HepG2 (cell line): Measurements from ENCODE around the gene NTMT1. TPM values are rescaled to one million over a fixed set of nuclear protein-coding genes. Genes with fewer than 3 reads are reported as not detected.

Experiments used
- AGO2 ChIP-seq: fragments of 200-400 bp; formaldehyde crosslinking; optimal IDR thresholded peaks from 2 replicates; pipeline ENCODE3; 2017; ENCODE audit warnings: mild to moderate bottlenecking, low read depth, low read length, moderate library complexity
- BORCS8-MEF2B ChIP-seq: sonication (generic); formaldehyde crosslinking; IDR thresholded peaks from 2 replicates; pipeline ENCODE4 v1.8.0; 2022; ENCODE audit warnings: mild to moderate bottlenecking, missing genetic modification reagents
- HOXA5 ChIP-seq: sonication (generic); formaldehyde crosslinking; IDR thresholded peaks from 2 replicates; pipeline ENCODE4 v1.4.0; 2020; ENCODE audit warnings: missing genetic modification reagents
- ISX ChIP-seq: sonication (generic); formaldehyde crosslinking; conservative IDR thresholded peaks from 2 replicates; pipeline ENCODE4 v1.5.0; 2020; ENCODE audit warnings: missing genetic modification reagents
- NCOA5 ChIP-seq: sonication (generic); formaldehyde crosslinking; IDR thresholded peaks from 2 replicates; pipeline ENCODE4 v1.4.0; 2020; ENCODE audit warnings: missing genetic modification reagents
- PLSCR1 ChIP-seq: sonication (generic); formaldehyde crosslinking; IDR thresholded peaks from 2 replicates; pipeline ENCODE4 v1.5.0; 2020; ENCODE audit warnings: missing genetic modification reagents, mild to moderate bottlenecking, borderline replicate concordance
- RAD21 ChIP-seq: fragments of 450-650 bp; formaldehyde crosslinking; IDR thresholded peaks from 2 replicates; pipeline ENCODE4 v1.5.0; 2020; ENCODE audit warnings: mild to moderate bottlenecking
- RARA ChIP-seq: IDR thresholded peaks from 2 replicates; pipeline ENCODE4 v1.6.1; 2016; ENCODE audit warnings: missing genetic modification reagents, missing compliant biosample characterization
- RNF2 ChIP-seq: fragments of 450-650 bp; conservative IDR thresholded peaks from 2 replicates; pipeline ENCODE4 v1.6.1; 2016; ENCODE audit warnings: low read depth
- SAFB2 ChIP-seq: sonication (generic); formaldehyde crosslinking; IDR thresholded peaks from 2 replicates; pipeline ENCODE4 v1.5.1; 2020; ENCODE audit warnings: missing genetic modification reagents, low read depth, mild to moderate bottlenecking, borderline replicate concordance
- SP2 ChIP-seq: sonication (generic); formaldehyde crosslinking; IDR thresholded peaks from 2 replicates; pipeline ENCODE4 v1.5.1; 2020; ENCODE audit warnings: mild to moderate bottlenecking, missing genetic modification reagents
- SP5 ChIP-seq: IDR thresholded peaks from 2 replicates; pipeline ENCODE4 v1.6.1; 2016; ENCODE audit warnings: low read depth, borderline replicate concordance
- ZBTB37 ChIP-seq: sonication (generic); formaldehyde crosslinking; IDR thresholded peaks from 2 replicates; pipeline ENCODE4 v1.4.0; 2020; ENCODE audit warnings: mild to moderate bottlenecking, missing genetic modification reagents
- ZBTB46 ChIP-seq: sonication (generic); formaldehyde crosslinking; IDR thresholded peaks from 2 replicates; pipeline ENCODE4 v1.4.0; 2020; ENCODE audit warnings: mild to moderate bottlenecking, missing genetic modification reagents, borderline replicate concordance
- ZNF274 ChIP-seq: sonication (generic); formaldehyde crosslinking; IDR thresholded peaks from 2 replicates; pipeline ENCODE4 v1.5.1; 2020; ENCODE audit warnings: mild to moderate bottlenecking, missing genetic modification reagents
- ZNF367 ChIP-seq: sonication (generic); formaldehyde crosslinking; IDR thresholded peaks from 2 replicates; pipeline ENCODE4 v1.4.0; 2020; ENCODE audit warnings: missing genetic modification reagents, borderline replicate concordance
- ZNF501 ChIP-seq: sonication (generic); formaldehyde crosslinking; IDR thresholded peaks from 2 replicates; pipeline ENCODE4 v1.5.1; 2020; ENCODE audit warnings: mild to moderate bottlenecking, moderate library complexity, missing genetic modification reagents
- ZNF558 ChIP-seq: sonication (generic); formaldehyde crosslinking; IDR thresholded peaks from 2 replicates; pipeline ENCODE4 v1.9.0; 2022; ENCODE audit warnings: mild to moderate bottlenecking, missing genetic modification reagents, borderline replicate concordance
- ZNF605 ChIP-seq: sonication (generic); formaldehyde crosslinking; IDR thresholded peaks from 2 replicates; pipeline ENCODE4 v1.8.0; 2022; ENCODE audit warnings: mild to moderate bottlenecking, missing genetic modification reagents
- ZNF678 ChIP-seq: sonication (generic); formaldehyde crosslinking; IDR thresholded peaks from 2 replicates; pipeline ENCODE4 v1.4.0; 2020; ENCODE audit warnings: mild to moderate bottlenecking, missing genetic modification reagents
- ZNF772 ChIP-seq: sonication (generic); formaldehyde crosslinking; IDR thresholded peaks from 2 replicates; pipeline ENCODE4 v1.5.0; 2020; ENCODE audit warnings: mild to moderate bottlenecking, missing genetic modification reagents
- polyA plus RNA-seq, 8 experiments: library from polyadenylated mRNA; depleted of rRNA in 3 of 8; stranded (reverse) in 7 of 8; unstranded in 1 of 8; fragments of >200 nt; fragmentation: Illumina TruSeq in 4 of 8; extraction: Trizol in 4 of 8; gene quantifications; 2 replicates each; pipeline versions ENCODE4 v1.2.1 to v1.2.3, GENCODE V29; 2011 to 2016; ENCODE audit warnings: low read depth in 4 of 8, missing spikeins in 1 of 8, mixed read lengths in 1 of 8; ENCODE audit not compliant: insufficient read depth in 1 of 8
- total RNA-seq, 5 experiments: library from RNA; depleted of rRNA; stranded (reverse); fragments of >200 nt; fragmentation: Illumina TruSeq; extraction: Trizol; gene quantifications; 2 replicates each; pipeline ENCODE4 v1.2.3, GENCODE V29; 2016; ENCODE audit warnings: low read depth in 1 of 5
- TF ChIP-seq, protein P1 (sequence below): sonication (generic); formaldehyde crosslinking; IDR thresholded peaks from 2 replicates; pipeline ENCODE4 v1.4.0; 2020; ENCODE audit warnings: missing genetic modification reagents
- TF ChIP-seq, protein P2 (sequence below): sonication (generic); formaldehyde crosslinking; IDR thresholded peaks from 2 replicates; pipeline ENCODE4 v1.4.0; 2020; ENCODE audit warnings: mild to moderate bottlenecking, missing genetic modification reagents

The NTMT1 gene
- total and polyA plus RNA-seq, 2 of the 13 experiments (the other 11 are each of a cell fraction or from before 2014, with no cell fraction given) = 49.1 to 53.8 TPM

GRCh38 chr9:129606161-129607026 lies 19.6 kb upstream of the NTMT1 start (continued):
- TF ChIP-seq ZBTB37 = no peak
- no peak for TF ChIP-seq AGO2
- no peak for TF ChIP-seq ISX (CRISPR knock-in tag)
- TF ChIP-seq ZNF558 (CRISPR knock-in tag) = no peak
- no peak for TF ChIP-seq HOXA5 (CRISPR knock-in tag)
- peak; percentile 31; the same call in 1 of the 2 replicates for TF ChIP-seq ZNF501
- peak; percentile 75; the same call in 1 of the 2 replicates for TF ChIP-seq ZNF605
- TF ChIP-seq RNF2 = no peak
- TF ChIP-seq, protein P1, sequence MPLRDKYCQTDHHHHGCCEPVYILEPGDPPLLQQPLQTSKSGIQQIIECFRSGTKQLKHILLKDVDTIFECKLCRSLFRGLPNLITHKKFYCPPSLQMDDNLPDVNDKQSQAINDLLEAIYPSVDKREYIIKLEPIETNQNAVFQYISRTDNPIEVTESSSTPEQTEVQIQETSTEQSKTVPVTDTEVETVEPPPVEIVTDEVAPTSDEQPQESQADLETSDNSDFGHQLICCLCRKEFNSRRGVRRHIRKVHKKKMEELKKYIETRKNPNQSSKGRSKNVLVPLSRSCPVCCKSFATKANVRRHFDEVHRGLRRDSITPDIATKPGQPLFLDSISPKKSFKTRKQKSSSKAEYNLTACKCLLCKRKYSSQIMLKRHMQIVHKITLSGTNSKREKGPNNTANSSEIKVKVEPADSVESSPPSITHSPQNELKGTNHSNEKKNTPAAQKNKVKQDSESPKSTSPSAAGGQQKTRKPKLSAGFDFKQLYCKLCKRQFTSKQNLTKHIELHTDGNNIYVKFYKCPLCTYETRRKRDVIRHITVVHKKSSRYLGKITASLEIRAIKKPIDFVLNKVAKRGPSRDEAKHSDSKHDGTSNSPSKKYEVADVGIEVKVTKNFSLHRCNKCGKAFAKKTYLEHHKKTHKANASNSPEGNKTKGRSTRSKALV (CRISPR knock-in tag) = no peak
- TF ChIP-seq ZNF274 (CRISPR knock-in tag) = 0 out of 2 replicates have a peak, but pooled peaks have one; percentile 54
- peak; percentile 96 for TF ChIP-seq RARA (CRISPR knock-in tag)
- no peak; the same call in 1 of the 2 replicates for TF ChIP-seq ZNF772 (CRISPR knock-in tag)
- TF ChIP-seq ZNF678 = no peak
- no peak for TF ChIP-seq PLSCR1 (CRISPR knock-in tag)
- TF ChIP-seq SAFB2 (CRISPR knock-in tag) = no peak
- TF ChIP-seq ZBTB46 = no peak
- TF ChIP-seq SP5 (CRISPR knock-in tag) = no peak; the same call in 1 of the 2 replicates
- no peak for TF ChIP-seq BORCS8-MEF2B (CRISPR knock-in tag)
- no peak for TF ChIP-seq ZNF367
- TF ChIP-seq SP2 (CRISPR knock-in tag) = no peak
- TF ChIP-seq RAD21 (CRISPR knock-in tag) = no peak; the same call in 1 of the 2 replicates
- TF ChIP-seq NCOA5 (CRISPR knock-in tag) = no peak
- TF ChIP-seq, protein P2, sequence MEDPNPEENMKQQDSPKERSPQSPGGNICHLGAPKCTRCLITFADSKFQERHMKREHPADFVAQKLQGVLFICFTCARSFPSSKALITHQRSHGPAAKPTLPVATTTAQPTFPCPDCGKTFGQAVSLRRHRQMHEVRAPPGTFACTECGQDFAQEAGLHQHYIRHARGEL (CRISPR knock-in tag) = no peak
